Ishikawa (cell line): ENCODE measurements around the gene GLI3.

Experiments used
- CEBPB ChIP-seq: IDR thresholded peaks from 2 replicates; pipeline ENCODE4 v1.6.1; 2012
- CREB1 ChIP-seq: IDR thresholded peaks from 2 replicates; pipeline ENCODE4 v1.6.1; 2012; ENCODE audit warnings: low read depth
- EGR1 ChIP-seq: IDR thresholded peaks from 2 replicates; pipeline ENCODE4 v1.6.1; 2012
- EP300 ChIP-seq: IDR thresholded peaks from 2 replicates; pipeline ENCODE4 v1.6.1; 2012; ENCODE audit warnings: borderline replicate concordance
- FOXM1 ChIP-seq: IDR thresholded peaks from 2 replicates; pipeline ENCODE4 v1.6.1; 2012; ENCODE audit warnings: low read depth, borderline replicate concordance
- NFIC ChIP-seq: IDR thresholded peaks from 2 replicates; pipeline ENCODE4 v1.6.1; 2012
- RAD21 ChIP-seq: IDR thresholded peaks from 2 replicates; pipeline ENCODE4 v1.6.1; 2012; ENCODE audit warnings: low read depth
- TAF1 ChIP-seq: IDR thresholded peaks from 2 replicates; pipeline ENCODE4 v1.6.1; 2012; ENCODE audit warnings: low read depth, mild to moderate bottlenecking
- TCF12 ChIP-seq: IDR thresholded peaks from 2 replicates; pipeline ENCODE4 v1.6.1; 2012; ENCODE audit warnings: low read depth
- TEAD4 ChIP-seq: IDR thresholded peaks from 2 replicates; pipeline ENCODE4 v1.6.1; 2012
- YY1 ChIP-seq: IDR thresholded peaks from 2 replicates; pipeline ENCODE4 v1.6.1; 2012; ENCODE audit warnings: low read depth
- ZBTB7A ChIP-seq: IDR thresholded peaks from 2 replicates; pipeline ENCODE4 v1.6.1; 2012; ENCODE audit warnings: low read depth
- TF ChIP-seq, protein P1 (sequence below): IDR thresholded peaks from 2 replicates; pipeline ENCODE4 v1.6.1; 2012; ENCODE audit warnings: low read depth, mild to moderate bottlenecking
- TF ChIP-seq, protein P2 (sequence below): IDR thresholded peaks from 2 replicates; pipeline ENCODE4 v1.6.1; 2012
- TF ChIP-seq, protein P3 (sequence below): IDR thresholded peaks from 2 replicates; pipeline ENCODE4 v1.6.1; 2012

Gene GLI3

DNA sequence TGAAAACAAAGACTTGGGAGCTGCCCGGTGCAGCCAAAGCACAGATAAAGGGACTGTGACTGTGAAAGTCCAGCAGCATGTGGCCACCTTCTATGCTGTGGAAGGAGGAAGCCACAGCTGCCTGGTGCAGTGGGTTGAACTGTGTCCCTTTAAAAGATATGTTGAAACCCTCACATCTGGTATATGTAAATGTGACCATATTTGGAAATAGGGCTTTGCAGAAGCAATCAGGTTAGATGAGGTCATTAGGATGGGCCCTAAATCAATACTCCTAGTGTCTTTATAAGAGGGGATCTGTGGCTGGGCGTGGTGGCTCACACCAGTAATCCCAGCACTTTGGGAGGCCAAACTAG is 136.9 kb downstream of the GLI3 start:
- TF ChIP-seq TEAD4 (no peak), TAF1 (no peak), RAD21 (no peak), EP300 (no peak), YY1 (no peak), ZBTB7A (no peak), CREB1 (no peak), TCF12 (no peak)
- TF ChIP-seq, protein P1, sequence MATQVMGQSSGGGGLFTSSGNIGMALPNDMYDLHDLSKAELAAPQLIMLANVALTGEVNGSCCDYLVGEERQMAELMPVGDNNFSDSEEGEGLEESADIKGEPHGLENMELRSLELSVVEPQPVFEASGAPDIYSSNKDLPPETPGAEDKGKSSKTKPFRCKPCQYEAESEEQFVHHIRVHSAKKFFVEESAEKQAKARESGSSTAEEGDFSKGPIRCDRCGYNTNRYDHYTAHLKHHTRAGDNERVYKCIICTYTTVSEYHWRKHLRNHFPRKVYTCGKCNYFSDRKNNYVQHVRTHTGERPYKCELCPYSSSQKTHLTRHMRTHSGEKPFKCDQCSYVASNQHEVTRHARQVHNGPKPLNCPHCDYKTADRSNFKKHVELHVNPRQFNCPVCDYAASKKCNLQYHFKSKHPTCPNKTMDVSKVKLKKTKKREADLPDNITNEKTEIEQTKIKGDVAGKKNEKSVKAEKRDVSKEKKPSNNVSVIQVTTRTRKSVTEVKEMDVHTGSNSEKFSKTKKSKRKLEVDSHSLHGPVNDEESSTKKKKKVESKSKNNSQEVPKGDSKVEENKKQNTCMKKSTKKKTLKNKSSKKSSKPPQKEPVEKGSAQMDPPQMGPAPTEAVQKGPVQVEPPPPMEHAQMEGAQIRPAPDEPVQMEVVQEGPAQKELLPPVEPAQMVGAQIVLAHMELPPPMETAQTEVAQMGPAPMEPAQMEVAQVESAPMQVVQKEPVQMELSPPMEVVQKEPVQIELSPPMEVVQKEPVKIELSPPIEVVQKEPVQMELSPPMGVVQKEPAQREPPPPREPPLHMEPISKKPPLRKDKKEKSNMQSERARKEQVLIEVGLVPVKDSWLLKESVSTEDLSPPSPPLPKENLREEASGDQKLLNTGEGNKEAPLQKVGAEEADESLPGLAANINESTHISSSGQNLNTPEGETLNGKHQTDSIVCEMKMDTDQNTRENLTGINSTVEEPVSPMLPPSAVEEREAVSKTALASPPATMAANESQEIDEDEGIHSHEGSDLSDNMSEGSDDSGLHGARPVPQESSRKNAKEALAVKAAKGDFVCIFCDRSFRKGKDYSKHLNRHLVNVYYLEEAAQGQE: no peak
- TF ChIP-seq, protein P2, sequence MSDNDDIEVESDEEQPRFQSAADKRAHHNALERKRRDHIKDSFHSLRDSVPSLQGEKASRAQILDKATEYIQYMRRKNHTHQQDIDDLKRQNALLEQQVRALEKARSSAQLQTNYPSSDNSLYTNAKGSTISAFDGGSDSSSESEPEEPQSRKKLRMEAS: no peak

DNA sequence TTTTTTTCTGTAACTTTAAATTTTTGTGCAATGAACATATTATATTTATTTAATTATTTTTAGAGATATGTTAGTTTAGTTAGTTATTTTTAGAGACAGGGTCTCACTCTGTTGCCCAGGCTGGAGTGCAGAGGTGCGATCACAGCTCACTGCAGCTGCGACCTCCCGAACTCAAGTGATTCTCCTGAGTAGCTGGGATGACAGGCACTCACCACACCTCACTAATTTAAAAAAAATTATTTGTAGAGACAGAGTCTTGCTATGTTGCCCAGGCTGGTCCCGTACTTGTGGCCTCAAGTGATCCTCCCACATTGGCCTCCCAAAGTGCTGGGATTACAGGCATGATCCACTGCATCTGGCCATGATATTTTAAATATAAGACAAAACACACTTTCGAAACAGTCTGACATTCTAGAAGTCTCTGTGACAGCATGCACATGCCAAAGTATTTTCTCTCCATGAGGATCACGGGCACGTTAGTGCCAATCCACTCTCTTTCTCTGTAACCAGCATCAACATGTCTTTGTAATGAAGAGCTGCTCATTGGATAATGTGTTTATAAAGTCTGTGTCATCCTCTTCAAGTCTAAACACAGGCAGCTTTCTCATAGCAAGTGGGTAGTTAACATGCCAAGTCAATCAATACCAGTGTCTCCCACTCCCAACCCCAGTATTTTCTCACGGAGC is 137.4 kb downstream of the GLI3 start:
- TF ChIP-seq TAF1 (no peak), TCF12 (no peak), NFIC (no peak), CREB1 (no peak)

DNA sequence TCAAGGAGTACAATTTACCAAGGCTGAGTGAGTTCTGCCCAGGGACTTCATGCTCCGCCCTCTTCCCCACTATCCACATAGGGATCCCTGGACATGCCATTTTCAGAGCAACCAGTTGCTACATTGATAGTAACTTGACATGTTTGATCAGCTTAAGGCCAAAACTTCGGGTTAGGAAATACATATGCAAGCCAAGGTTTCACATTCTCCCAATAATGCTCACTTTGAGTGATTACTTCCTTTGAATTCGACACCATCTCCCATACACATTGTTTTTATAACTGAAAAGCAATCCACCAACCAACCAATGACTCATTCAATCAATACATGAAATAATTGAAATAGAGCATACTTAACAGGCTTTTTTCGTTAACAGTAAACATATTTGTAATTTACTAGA is 137.9 kb downstream of the GLI3 start:
- TF ChIP-seq EP300 (no peak), RAD21 (no peak), CEBPB (no peak), YY1 (no peak), TEAD4 (no peak), FOXM1 (no peak), TAF1 (no peak), ZBTB7A (no peak), TCF12 (no peak), EGR1 (no peak), NFIC (no peak), CREB1 (no peak)
- TF ChIP-seq, protein P1: no peak

DNA sequence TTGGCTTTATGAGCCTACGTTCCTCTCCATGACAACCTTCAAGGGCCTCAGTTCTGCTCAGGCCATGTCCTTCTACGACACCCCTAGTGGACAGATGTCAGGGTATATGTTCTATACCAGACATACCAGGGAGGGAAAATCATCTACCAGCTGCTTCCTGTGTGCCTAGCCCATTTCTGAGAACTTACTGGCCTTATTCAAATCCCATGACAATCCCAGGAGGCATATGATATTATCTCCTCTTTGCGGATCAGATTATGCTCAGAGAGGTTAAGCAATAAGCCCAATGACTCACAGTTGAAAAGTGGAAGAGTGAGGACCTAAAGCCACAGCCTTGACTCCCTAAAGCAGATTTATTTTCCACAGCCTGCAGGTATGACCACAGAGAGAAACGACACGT is 139.3 kb downstream of the GLI3 start:
- TF ChIP-seq, protein P3, sequence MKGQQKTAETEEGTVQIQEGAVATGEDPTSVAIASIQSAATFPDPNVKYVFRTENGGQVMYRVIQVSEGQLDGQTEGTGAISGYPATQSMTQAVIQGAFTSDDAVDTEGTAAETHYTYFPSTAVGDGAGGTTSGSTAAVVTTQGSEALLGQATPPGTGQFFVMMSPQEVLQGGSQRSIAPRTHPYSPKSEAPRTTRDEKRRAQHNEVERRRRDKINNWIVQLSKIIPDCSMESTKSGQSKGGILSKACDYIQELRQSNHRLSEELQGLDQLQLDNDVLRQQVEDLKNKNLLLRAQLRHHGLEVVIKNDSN: no peak
- no peak for TF ChIP-seq RAD21
- no peak for TF ChIP-seq TAF1
- TF ChIP-seq, protein P2: no peak
- TF ChIP-seq, protein P1: no peak
- TF ChIP-seq ZBTB7A: no peak
- no peak for TF ChIP-seq YY1
- TF ChIP-seq NFIC: no peak
- no peak for TF ChIP-seq EP300
- TF ChIP-seq EGR1: no peak
- TF ChIP-seq TCF12: no peak
- TF ChIP-seq CREB1: no peak
- no peak for TF ChIP-seq TEAD4
- no peak for TF ChIP-seq CEBPB
- no peak for TF ChIP-seq FOXM1

DNA sequence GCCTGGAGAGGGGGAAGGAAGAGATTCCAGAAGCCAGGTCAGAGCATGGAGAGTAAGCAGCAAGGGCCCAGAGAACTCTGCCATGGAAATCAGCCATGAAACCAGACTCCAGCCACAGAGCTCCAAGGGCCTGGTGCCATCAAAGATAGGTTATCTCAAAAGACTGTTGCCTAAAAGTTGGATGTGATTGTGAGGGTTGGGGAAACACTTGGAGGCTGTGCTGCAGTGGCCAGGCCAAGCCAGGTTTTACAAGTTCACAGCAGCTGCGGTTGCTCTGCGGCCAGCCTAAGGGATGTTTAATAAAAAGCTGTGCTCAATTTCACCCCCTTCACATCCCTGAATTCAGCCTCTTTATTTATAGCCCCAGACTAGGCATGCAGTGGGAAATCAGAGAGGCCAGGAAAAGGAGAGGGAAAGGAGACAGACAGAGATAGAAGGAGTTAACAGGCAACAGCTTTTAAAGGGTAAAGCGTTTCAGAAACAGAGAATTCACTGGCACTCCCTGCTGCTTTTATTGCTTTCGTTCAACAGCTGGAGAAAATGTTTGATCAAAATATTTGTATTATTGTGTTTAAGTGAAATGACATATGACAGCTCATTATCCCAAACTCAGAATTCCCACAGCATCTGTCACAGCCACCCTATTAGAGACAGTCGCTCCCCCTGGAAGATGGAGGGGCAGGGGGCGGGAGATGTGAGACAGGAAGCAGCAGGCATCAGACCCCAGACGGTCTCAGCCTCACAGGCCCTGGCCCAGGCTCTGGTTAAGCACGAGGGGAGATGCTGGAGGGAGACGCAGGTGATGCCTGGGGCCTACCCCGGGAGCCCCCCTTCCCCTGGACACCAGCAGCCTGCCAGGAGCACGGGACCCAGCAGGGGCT is 140.1 kb downstream of the GLI3 start:
- TF ChIP-seq FOXM1 (no peak), RAD21 (no peak), TEAD4 (no peak), TCF12 (no peak), ZBTB7A (no peak), TAF1 (no peak), EP300 (no peak), NFIC (no peak), YY1 (no peak)
- TF ChIP-seq, protein P2: no peak
- TF ChIP-seq, protein P1: no peak
